GM12878 (cell line): ENCODE data around the gene IGFLR1. TPM values are rescaled to one million over a fixed set of nuclear protein-coding genes. Genes with fewer than 3 reads are reported as not detected.

Experiments used
- ATAC-seq: fragments of 200-7000 bp; cut with Tn5 transposase; 3 replicates; pipeline ENCODE4 v1.9.1; 2020; ENCODE audit warnings: mild to moderate bottlenecking, moderate library complexity
- BruUV-seq: library from RNA; stranded (reverse); fragments of 400-500 nt; replicated peaks from 2 replicates; lab custom pipeline; 2021; lab: Mats Ljungman, UMichigan
- CTCF ChIA-PET: fragments of 300-600 bp; sonication (Branson Sonifier 250); formaldehyde crosslinking; extraction: SDS; loops from one replicate; lab custom pipeline; 2021; ENCODE audit warnings: inconsistent platforms; lab: Yijun Ruan, JAX
- POLR2A ChIA-PET: fragments of 350-600 bp; formaldehyde crosslinking; extraction: SDS; loops from one replicate; lab custom pipeline; 2021; ENCODE audit warnings: inconsistent platforms; lab: Charles Lee
- RAD21 ChIA-PET: fragments of 300-600 bp; sonication (Branson Sonifier 250); formaldehyde crosslinking; loops from one replicate; lab custom pipeline; 2023; ENCODE audit warnings: antibody characterized with exemption; ENCODE audit not compliant: unreplicated experiment; lab: Charles Lee
- SMC1A ChIA-PET: fragments of 300-600 bp; sonication (Branson Sonifier 250); formaldehyde crosslinking; loops from one replicate; lab custom pipeline; 2023; ENCODE audit not compliant: unreplicated experiment, uncharacterized antibody; lab: Charles Lee
- DNase-seq: peaks from one replicate; pipeline ENCODE4 v3.0.0-alpha.2; 2011; ENCODE audit warnings: low read depth, low spot score
- FAIRE-seq: peaks from 3 replicates; lab custom pipeline; 2011; peaks lifted over from hg19 to GRCh38; lab: Jason Lieb, UNC
- H2AFZ ChIP-seq: 2 replicates; pipeline ENCODE4 v1.6.0; 2011; ENCODE audit warnings: low read depth, low read length, control low read depth; ENCODE audit not compliant: control insufficient read depth
- H3K27ac ChIP-seq: 2 replicates; pipeline ENCODE4 v1.5.1; 2011; ENCODE audit warnings: control low read depth; ENCODE audit not compliant: control insufficient read depth, insufficient read depth
- H3K27me3 ChIP-seq, 2 experiments: replicated peaks in 1 of 2; 2 replicates each; pipeline versions ENCODE4 v1.6.0 to v1.6.1; 2011; ENCODE audit warnings: low read length in 1 of 2; ENCODE audit not compliant: control insufficient read depth in 2 of 2, insufficient read depth in 2 of 2
- H3K36me3 ChIP-seq, 2 experiments: 2 replicates each; pipeline ENCODE4 v1.5.1; 2011; ENCODE audit warnings: low read length in 1 of 2; ENCODE audit not compliant: control insufficient read depth in 2 of 2, insufficient read depth in 2 of 2
- H3K4me1 ChIP-seq: 2 replicates; pipeline ENCODE4 v1.6.1; 2011; ENCODE audit warnings: mild to moderate bottlenecking, low read length, moderate library complexity, mixed read lengths; ENCODE audit not compliant: control insufficient read depth, insufficient read depth
- H3K4me2 ChIP-seq: 2 replicates; pipeline ENCODE4 v1.6.0; 2011; ENCODE audit warnings: control low read depth; ENCODE audit not compliant: control insufficient read depth, insufficient read depth
- H3K4me3 ChIP-seq: fragments of 200-600 bp; sonication (generic); 2 replicates; pipeline ENCODE4 v1.5.1; 2016
- H3K79me2 ChIP-seq: 2 replicates; pipeline ENCODE4 v1.6.0; 2011; ENCODE audit warnings: low read length; ENCODE audit not compliant: control insufficient read depth, insufficient read depth
- H3K9ac ChIP-seq: 2 replicates; pipeline ENCODE4 v1.8.0; 2011; ENCODE audit warnings: low read length, control low read depth, mixed read lengths; ENCODE audit not compliant: control insufficient read depth, insufficient read depth
- H3K9me3 ChIP-seq: replicated peaks from 3 replicates; pipeline ENCODE4 v1.5.1; 2011; ENCODE audit warnings: mild to moderate bottlenecking, low read length; ENCODE audit not compliant: control insufficient read depth, insufficient read depth
- H4K20me1 ChIP-seq: 2 replicates; pipeline ENCODE4 v1.6.0; 2011; ENCODE audit not compliant: control insufficient read depth, insufficient read depth
- BRCA1 ChIP-seq: IDR thresholded peaks from 2 replicates; pipeline ENCODE4 v1.6.1; 2011; ENCODE audit warnings: low read depth, low read length, improper control_type of control experiment
- NR2C2 ChIP-seq: IDR thresholded peaks from 2 replicates; pipeline ENCODE4 v1.6.1; 2011; ENCODE audit warnings: borderline replicate concordance, low read depth; ENCODE audit not compliant: control insufficient read depth, insufficient read length
- NRF1 ChIP-seq: conservative IDR thresholded peaks from 2 replicates; pipeline ENCODE4 v1.6.1; 2011; ENCODE audit warnings: mild to moderate bottlenecking, low read depth, low read length, improper control_type of control experiment
- PML ChIP-seq: IDR thresholded peaks from 2 replicates; pipeline ENCODE4 v1.6.1; 2012; ENCODE audit warnings: low read length, inconsistent platforms
- SIX5 ChIP-seq: IDR thresholded peaks from 2 replicates; pipeline ENCODE4 v1.6.1; 2011; ENCODE audit warnings: mild to moderate bottlenecking, low read depth, low read length, moderate library complexity; ENCODE audit not compliant: severe bottlenecking
- SMAD5 ChIP-seq: IDR thresholded peaks from 2 replicates; pipeline ENCODE4 v1.6.1; 2016; ENCODE audit warnings: antibody characterized with exemption, low read depth
- SPI1 ChIP-seq: IDR thresholded peaks from 2 replicates; pipeline ENCODE4 v1.6.1; 2011; ENCODE audit warnings: low read depth, mild to moderate bottlenecking, low read length, moderate library complexity, borderline replicate concordance; ENCODE audit not compliant: insufficient read depth
- SUZ12 ChIP-seq: fragments of 200-600 bp; sonication (generic); IDR thresholded peaks from one replicate; pipeline ENCODE4 v1.6.1; 2018; ENCODE audit warnings: antibody characterized with exemption, mild to moderate bottlenecking; ENCODE audit not compliant: unreplicated experiment
- ZBED1 ChIP-seq: IDR thresholded peaks from 2 replicates; pipeline ENCODE4 v1.6.1; 2016; ENCODE audit warnings: borderline replicate concordance
- WGBS: methylation state at CpG from one replicate; pipeline ENCODE4 v1.1.6; 2016; ENCODE audit warnings: low lambda C conversion rate; ENCODE audit not compliant: insufficient replicate concordance, insufficient coverage; ENCODE audit errors: missing lambda C conversion rate; 5-methylcytosine and 5-hydroxymethylcytosine counted together
- in situ Hi-C: fragments of 300-500 bp; cut with MboI; formaldehyde crosslinking; loops from 9 replicates; pipeline ENCODE4 v1.14.3; 2018; ENCODE audit warnings: mixed read lengths
- intact Hi-C: fragments of 100-400 bp; cut with micrococcal nuclease; formaldehyde crosslinking; loops from one replicate; pipeline ENCODE4 v1.14.2; 2022; ENCODE audit not compliant: unreplicated experiment
- polyA plus RNA-seq, 11 experiments: library from polyadenylated mRNA; depleted of rRNA in 4 of 11; unstranded in 6 of 11; stranded (reverse) in 5 of 11; fragments of >200 nt; fragmentation: Nextera tagmentation in 4 of 11; fragmentation: Illumina TruSeq in 1 of 11; extraction: Ambion mirVana in 4 of 11; extraction: Trizol in 1 of 11; gene quantifications; 1 replicate in 1 of 11; 2 replicates in 10 of 11; pipeline versions ENCODE4 v1.2.1 to v1.2.3, GENCODE V29; 2011 to 2016; ENCODE audit warnings: inconsistent platforms in 2 of 11, missing spikeins in 2 of 11, low read depth in 1 of 11
- total RNA-seq, 4 experiments: library from RNA; depleted of rRNA in 3 of 4; stranded (reverse); fragments of >200 nt in 3 of 4; fragmentation: Illumina TruSeq in 1 of 4; extraction: Trizol in 1 of 4; gene quantifications; 2 replicates each; pipeline versions ENCODE4 v1.2.1 to v1.2.3, GENCODE V29; 2013 to 2021
- TF ChIP-seq, protein P1 (sequence below): fragments of 150-350 bp; IDR thresholded peaks from 2 replicates; pipeline ENCODE4 v1.6.1; 2014; ENCODE audit warnings: mild to moderate bottlenecking, low read depth, low read length
- TF ChIP-seq, protein P2 (sequence below): IDR thresholded peaks from 2 replicates; pipeline ENCODE4 v1.6.1; 2012; ENCODE audit warnings: low read depth, low read length, improper control_type of control experiment
- TF ChIP-seq, protein P3 (sequence below): fragments of 450-650 bp; IDR thresholded peaks from 2 replicates; pipeline ENCODE4 v1.6.1; 2017; ENCODE audit warnings: borderline replicate concordance

IGFLR1 gene
- total and polyA plus RNA-seq, 10 of the 15 experiments (the other 5 are each of a cell fraction or from before 2014, with no cell fraction given) = 2.5 to 39.9 (median 24.8) TPM

DNA sequence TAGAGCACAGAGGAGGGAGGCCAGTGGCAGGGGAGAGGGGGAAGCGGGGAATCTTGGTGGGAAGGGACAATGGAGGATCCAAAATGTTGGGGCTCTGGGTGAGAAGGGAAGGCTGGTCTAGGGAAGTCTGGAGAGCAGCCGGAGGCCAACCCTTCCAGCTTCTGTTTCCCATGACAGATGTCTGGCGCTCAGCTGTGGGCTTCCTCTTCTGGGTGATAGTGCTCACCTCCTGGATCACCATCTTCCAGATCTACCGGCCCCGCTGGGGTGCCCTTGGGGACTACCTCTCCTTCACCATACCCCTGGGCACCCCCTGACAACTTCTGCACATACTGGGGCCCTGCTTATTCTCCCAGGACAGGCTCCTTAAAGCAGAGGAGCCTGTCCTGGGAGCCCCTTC, 4.3 kb upstream of the IGFLR1 start:
- in situ Hi-C loops (no loop called here), intact Hi-C loops (no loop called here)
- Histone ChIP-seq H4K20me1 (no peaks in the 10 kb centered on the region), H3K9ac (peak overlapping the region; percentile 84; the same call in 1 of the 2 replicates), H3K27ac (peak overlapping the region; percentile 80; the same call in 1 of the 2 replicates), H3K27me3 (no peaks in the 10 kb centered on the region), H3K9me3 (no peaks in the 10 kb centered on the region), H3K4me3 (peak overlapping the region; percentile 92; the same call in 1 of the 2 replicates)
- FAIRE-seq = no peak
- ChIA-PET POLR2A (interaction anchor here (0.7 to 7.1 kb wide), 4 partner anchors 10 to 45 kb away, joined by 6 to 91 read pairs (median 23); partner anchors contain the start of genes HSPB6 and PROSER3), CTCF (no interaction called here)
- 43% methylated on average over 5 of the region's 5 CpGs for WGBS
- TF ChIP-seq, protein P1, sequence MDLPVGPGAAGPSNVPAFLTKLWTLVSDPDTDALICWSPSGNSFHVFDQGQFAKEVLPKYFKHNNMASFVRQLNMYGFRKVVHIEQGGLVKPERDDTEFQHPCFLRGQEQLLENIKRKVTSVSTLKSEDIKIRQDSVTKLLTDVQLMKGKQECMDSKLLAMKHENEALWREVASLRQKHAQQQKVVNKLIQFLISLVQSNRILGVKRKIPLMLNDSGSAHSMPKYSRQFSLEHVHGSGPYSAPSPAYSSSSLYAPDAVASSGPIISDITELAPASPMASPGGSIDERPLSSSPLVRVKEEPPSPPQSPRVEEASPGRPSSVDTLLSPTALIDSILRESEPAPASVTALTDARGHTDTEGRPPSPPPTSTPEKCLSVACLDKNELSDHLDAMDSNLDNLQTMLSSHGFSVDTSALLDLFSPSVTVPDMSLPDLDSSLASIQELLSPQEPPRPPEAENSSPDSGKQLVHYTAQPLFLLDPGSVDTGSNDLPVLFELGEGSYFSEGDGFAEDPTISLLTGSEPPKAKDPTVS = no peak
- TF ChIP-seq SUZ12 (no peak), ZBED1 (no peak)
- TF ChIP-seq, all 136 proteins: peak for 0
- H2AFZ ChIP-seq = no peak overlapping the region
- BruUV-seq = no TSS peak
- peaks cover 29% of the 10 kb centered on the region for H3K79me2 ChIP-seq
- ATAC-seq = no peak
- ChIA-PET SMC1A (interaction anchor here (1.0 kb wide), 1 partner anchor 167 kb away, joined by 3 read pairs; no protein-coding TSS in a partner anchor), RAD21 (interaction anchor here (0.7 kb wide), 1 partner anchor 67 kb away, joined by 3 read pairs; no protein-coding TSS in a partner anchor)
- peaks cover 34% of the 10 kb centered on the region for H3K4me1 ChIP-seq
- H3K36me3 ChIP-seq = 0 out of 4 replicates have a peak, but pooled peaks cover 0 to 4% of the 10 kb centered on the region in 2 experiments
- DNase-seq = no peak
- H3K4me2 ChIP-seq = peak overlapping the region; percentile 94

DNA sequence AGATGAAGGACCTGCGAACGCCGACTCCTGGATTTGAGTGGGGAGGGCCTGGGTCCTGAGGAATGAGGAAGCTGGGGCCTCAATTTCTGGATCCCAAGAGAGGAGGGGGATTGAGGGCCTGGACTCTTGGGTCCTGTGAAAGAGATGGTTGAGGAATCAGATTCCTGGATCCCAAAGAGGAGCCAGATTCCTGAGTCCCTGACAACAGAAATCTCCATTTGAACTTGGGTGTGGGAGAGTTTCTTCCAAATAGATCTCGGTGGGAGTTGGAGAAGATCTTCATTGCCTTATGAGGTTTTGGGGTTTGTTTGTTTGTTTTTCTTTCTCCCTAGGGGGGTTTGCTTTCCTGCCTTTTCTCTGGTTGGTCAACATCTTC, 3.8 kb upstream of the IGFLR1 start:
- ATAC-seq (no peak), DNase-seq (no peak), FAIRE-seq (no peak)
- CTCF ChIA-PET = interaction anchor here (0.6 to 4.3 kb wide), 6 partner anchors 32 to 315 kb away, joined by 3 to 18 read pairs (median 6); no protein-coding TSS in a partner anchor
- Histone ChIP-seq H3K27me3 (no peaks in the 10 kb centered on the region), H3K36me3 (0 out of 4 replicates have a peak, but pooled peaks cover 0 to 4% of the 10 kb centered on the region in 2 experiments), H3K27ac (peak overlapping the region; percentile 80), H3K4me2 (peak overlapping the region; percentile 94), H2AFZ (no peak overlapping the region), H3K4me3 (peak overlapping the region; percentile 92), H3K79me2 (peaks cover 29% of the 10 kb centered on the region), H3K4me1 (peaks cover 35% of the 10 kb centered on the region), H3K9me3 (no peaks in the 10 kb centered on the region), H4K20me1 (no peaks in the 10 kb centered on the region), H3K9ac (peak overlapping the region; percentile 84)
- POLR2A ChIA-PET = interaction anchor here (0.9 to 7.1 kb wide), 6 partner anchors 11 to 183 kb away, joined by 3 to 91 read pairs (median 14); partner anchors contain the start of genes HSPB6 and PROSER3
- WGBS = 0% methylated on average over 4 of the region's 4 CpGs
- SMC1A ChIA-PET = interaction anchor here (0.6 to 2.0 kb wide), 5 partner anchors 30 to 360 kb away, joined by 3 to 14 read pairs (median 3); no protein-coding TSS in a partner anchor
- RAD21 ChIA-PET = interaction anchor here (0.9 to 2.3 kb wide), 5 partner anchors 11 to 185 kb away, joined by 3 to 9 read pairs (median 7); partner anchors contain the start of gene HSPB6
- intact Hi-C loops (no loop called here), in situ Hi-C loops (no loop called here)
- BruUV-seq = no TSS peak
- TF ChIP-seq NRF1 (no peak), PML (no peak), SIX5 (no peak), SMAD5 (no peak), NR2C2 (no peak), SPI1 (no peak), BRCA1 (no peak)
- TF ChIP-seq, protein P2, sequence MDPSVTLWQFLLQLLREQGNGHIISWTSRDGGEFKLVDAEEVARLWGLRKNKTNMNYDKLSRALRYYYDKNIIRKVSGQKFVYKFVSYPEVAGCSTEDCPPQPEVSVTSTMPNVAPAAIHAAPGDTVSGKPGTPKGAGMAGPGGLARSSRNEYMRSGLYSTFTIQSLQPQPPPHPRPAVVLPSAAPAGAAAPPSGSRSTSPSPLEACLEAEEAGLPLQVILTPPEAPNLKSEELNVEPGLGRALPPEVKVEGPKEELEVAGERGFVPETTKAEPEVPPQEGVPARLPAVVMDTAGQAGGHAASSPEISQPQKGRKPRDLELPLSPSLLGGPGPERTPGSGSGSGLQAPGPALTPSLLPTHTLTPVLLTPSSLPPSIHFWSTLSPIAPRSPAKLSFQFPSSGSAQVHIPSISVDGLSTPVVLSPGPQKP = no peak
- TF ChIP-seq, protein P3, sequence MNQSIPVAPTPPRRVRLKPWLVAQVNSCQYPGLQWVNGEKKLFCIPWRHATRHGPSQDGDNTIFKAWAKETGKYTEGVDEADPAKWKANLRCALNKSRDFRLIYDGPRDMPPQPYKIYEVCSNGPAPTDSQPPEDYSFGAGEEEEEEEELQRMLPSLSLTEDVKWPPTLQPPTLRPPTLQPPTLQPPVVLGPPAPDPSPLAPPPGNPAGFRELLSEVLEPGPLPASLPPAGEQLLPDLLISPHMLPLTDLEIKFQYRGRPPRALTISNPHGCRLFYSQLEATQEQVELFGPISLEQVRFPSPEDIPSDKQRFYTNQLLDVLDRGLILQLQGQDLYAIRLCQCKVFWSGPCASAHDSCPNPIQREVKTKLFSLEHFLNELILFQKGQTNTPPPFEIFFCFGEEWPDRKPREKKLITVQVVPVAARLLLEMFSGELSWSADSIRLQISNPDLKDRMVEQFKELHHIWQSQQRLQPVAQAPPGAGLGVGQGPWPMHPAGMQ = no peak
